Vagina (tissue), 2 donors: Measurements from ENCODE around the gene PPFIBP1. TPM values are rescaled to one million over a fixed set of nuclear protein-coding genes. Genes with fewer than 3 reads are reported as not detected.

Experiments used
- DNase-seq, 2 donors: peaks; one replicate each; pipeline ENCODE4 v3.0.0-alpha.2; 2017; ENCODE audit errors: extremely low spot score in 2 of 2
- H3K27ac ChIP-seq: fragments of 200-600 bp; sonication (generic); one replicate; pipeline ENCODE4 v1.5.1; 2019
- H3K27me3 ChIP-seq: fragments of 200-600 bp; sonication (generic); one replicate; pipeline ENCODE4 v1.5.1; 2019
- H3K36me3 ChIP-seq, 2 donors: fragments of 200-600 bp; sonication (generic); one replicate each; pipeline ENCODE4 v1.5.1; 2017 to 2019
- H3K4me1 ChIP-seq: fragments of 200-600 bp; sonication (generic); one replicate; pipeline ENCODE4 v1.5.1; 2019
- H3K4me3 ChIP-seq, 2 donors: fragments of 200-600 bp; sonication (generic); 1 replicate in 1 of 2; 2 replicates in 1 of 2; pipeline ENCODE4 v1.5.1; 2016 to 2019
- H3K9me3 ChIP-seq: fragments of 200-600 bp; sonication (generic); one replicate; pipeline ENCODE4 v1.5.1; 2019
- CTCF ChIP-seq, 3 experiments: fragments of 450-650 bp in 2 of 3; fragments of 200-600 bp in 1 of 3; sonication (generic) in 1 of 3; IDR thresholded peaks; one replicate each; pipeline ENCODE4 v1.5.1; 2017 to 2019; ENCODE audit warnings: antibody characterized with exemption in 3 of 3, mild to moderate bottlenecking in 2 of 3, moderate library complexity in 2 of 3
- POLR2A ChIP-seq, 2 donors: fragments of 450-650 bp; IDR thresholded peaks; one replicate each; pipeline ENCODE4 v1.6.1; 2017; ENCODE audit warnings: antibody characterized with exemption in 2 of 2, mild to moderate bottlenecking in 2 of 2, moderate library complexity in 2 of 2
- POLR2AphosphoS5 ChIP-seq, 2 donors: sonication (generic); formaldehyde crosslinking; IDR thresholded peaks; one replicate each; pipeline ENCODE4 v1.9.0; 2017; ENCODE audit warnings: antibody characterized with exemption in 2 of 2, mild to moderate bottlenecking in 2 of 2, low read depth in 1 of 2; ENCODE audit not compliant: insufficient read depth in 1 of 2
- intact Hi-C: fragments of 100-400 bp; cut with DNase I; formaldehyde crosslinking; loops from one replicate; pipeline ENCODE4 v1.15.1; 2023
- total RNA-seq: library from RNA; depleted of rRNA; stranded (reverse); fragments of >200 nt; gene quantifications from one replicate; pipeline ENCODE4 v1.2.3, GENCODE V29; 2016

Gene PPFIBP1
- total RNA-seq, 1 donor from 2014 or later, result 101 TPM

- no peak for TF ChIP-seq POLR2A (IDR thresholded peaks at IDR 0.05)
- TF ChIP-seq POLR2AphosphoS5 (IDR thresholded peaks at IDR 0.05; ENCODE audit: insufficient read depth in 1 of 2, low read depth in 1 of 2), result peak in 1 of 2 donors; percentile 84
- TF ChIP-seq CTCF (IDR thresholded peaks at IDR 0.05), result peak; percentile 37 to 78 (median 49)
- Histone ChIP-seq H3K4me3 (no peak overlapping the region), H3K27me3 (no peaks in the 10 kb centered on the region), H3K9me3 (no peaks in the 10 kb centered on the region), H3K27ac (no peak overlapping the region), H3K4me1 (no peaks in the 10 kb centered on the region), H3K36me3 (no peaks in the 10 kb centered on the region)
- no peak for DNase-seq
- intact Hi-C loops, result no loop called here
These were observed 179.9 kb downstream of the PPFIBP1 start for GRCh38 chr12:27703720-27704452.

GRCh38 chr12:27705263-27705662 lies 181.3 kb downstream of the PPFIBP1 start:
- intact Hi-C loops, result no loop called here
- H3K4me3 ChIP-seq, result no peak overlapping the region
- H3K9me3 ChIP-seq, result no peaks in the 10 kb centered on the region
- no peaks in the 10 kb centered on the region for H3K36me3 ChIP-seq
- H3K27me3 ChIP-seq, result no peaks in the 10 kb centered on the region
- DNase-seq, result no peak
- H3K4me1 ChIP-seq, result peaks cover 4% of the 10 kb centered on the region
- TF ChIP-seq POLR2AphosphoS5 (IDR thresholded peaks at IDR 0.05; ENCODE audit: insufficient read depth in 1 of 2, low read depth in 1 of 2) (no peak), POLR2A (IDR thresholded peaks at IDR 0.05) (no peak), CTCF (IDR thresholded peaks at IDR 0.05) (no peak)
- no peak overlapping the region for H3K27ac ChIP-seq

GRCh38 chr12:27707216-27707615 lies 183.2 kb downstream of the PPFIBP1 start:
- no peaks in the 10 kb centered on the region for H3K9me3 ChIP-seq
- TF ChIP-seq POLR2A (IDR thresholded peaks at IDR 0.05), result no peak
- TF ChIP-seq POLR2AphosphoS5 (IDR thresholded peaks at IDR 0.05; ENCODE audit: insufficient read depth in 1 of 2, low read depth in 1 of 2), result no peak
- no peak for TF ChIP-seq CTCF (IDR thresholded peaks at IDR 0.05)
- no peaks in the 10 kb centered on the region for H3K36me3 ChIP-seq
- intact Hi-C loops, result no loop called here
- peaks cover 15% of the 10 kb centered on the region for H3K4me1 ChIP-seq
- no peak for DNase-seq
- no peak overlapping the region for H3K27ac ChIP-seq
- no peaks in the 10 kb centered on the region for H3K27me3 ChIP-seq
- H3K4me3 ChIP-seq, result no peak overlapping the region

- intact Hi-C loops, result no loop called here
- no peak for TF ChIP-seq CTCF (IDR thresholded peaks at IDR 0.05)
- no peak for TF ChIP-seq POLR2AphosphoS5 (IDR thresholded peaks at IDR 0.05; ENCODE audit: insufficient read depth in 1 of 2, low read depth in 1 of 2)
- no peak for TF ChIP-seq POLR2A (IDR thresholded peaks at IDR 0.05)
- H3K4me3 ChIP-seq, result peak overlapping the region; percentile 90 to 94
These were observed 185.4 kb downstream of the PPFIBP1 start for GRCh38 chr12:27709212-27709931.

More at GRCh38 chr12:27709212-27709931, 185.4 kb downstream of the PPFIBP1 start:
- Histone ChIP-seq H3K27me3 (no peaks in the 10 kb centered on the region), H3K4me1 (peaks cover 20% of the 10 kb centered on the region), H3K9me3 (no peaks in the 10 kb centered on the region), H3K36me3 (no peaks in the 10 kb centered on the region), H3K27ac (peak overlapping the region; percentile 76)
- DNase-seq, result no peak
